ENCODE results near the gene TNIK.
A peak's percentile ranks its signal among the peaks of the same experiment; 100 is the strongest.
"Not testable (repeated sequence)": the region's sequence is repeated elsewhere in the genome, so short reads cannot be mapped to it uniquely, and the experiment has no call there.

Gene TNIK

DNA sequence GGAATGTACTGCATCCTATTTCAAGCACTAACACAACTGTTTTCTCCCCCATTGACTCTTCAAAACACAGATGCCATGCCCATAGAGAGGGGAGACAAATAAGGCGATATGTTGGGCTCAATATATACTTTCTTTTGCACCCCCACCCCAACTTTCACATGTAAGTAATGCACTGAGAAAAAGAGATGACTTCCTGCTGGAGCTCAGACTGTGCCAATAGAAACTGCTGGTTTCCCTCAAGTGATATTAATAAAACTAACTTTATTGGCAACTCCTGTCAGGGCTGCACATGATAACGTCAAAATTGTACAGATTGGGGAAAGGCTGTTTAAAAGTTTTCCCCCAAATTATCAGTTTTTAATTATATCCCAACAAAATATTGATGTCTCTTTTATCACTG is 163.0 kb downstream of the TNIK start:
- Mint-ChIP-seq H3K9me3 (no peaks in the 10 kb centered on the region), H3K4me1 (ENCODE audit: low read depth in 2 of 2) (peaks cover 33 to 46% of the 10 kb centered on the region in 2 donors), H3K4me3 (no peak overlapping the region), H3K27me3 (no peaks in the 10 kb centered on the region), H3K27ac (no peak overlapping the region), H3K36me3 (ENCODE audit: insufficient read depth) (peaks cover 3% of the 10 kb centered on the region)
- DNase-seq (no peak), ATAC-seq (replicated peaks) (no peak)

DNA sequence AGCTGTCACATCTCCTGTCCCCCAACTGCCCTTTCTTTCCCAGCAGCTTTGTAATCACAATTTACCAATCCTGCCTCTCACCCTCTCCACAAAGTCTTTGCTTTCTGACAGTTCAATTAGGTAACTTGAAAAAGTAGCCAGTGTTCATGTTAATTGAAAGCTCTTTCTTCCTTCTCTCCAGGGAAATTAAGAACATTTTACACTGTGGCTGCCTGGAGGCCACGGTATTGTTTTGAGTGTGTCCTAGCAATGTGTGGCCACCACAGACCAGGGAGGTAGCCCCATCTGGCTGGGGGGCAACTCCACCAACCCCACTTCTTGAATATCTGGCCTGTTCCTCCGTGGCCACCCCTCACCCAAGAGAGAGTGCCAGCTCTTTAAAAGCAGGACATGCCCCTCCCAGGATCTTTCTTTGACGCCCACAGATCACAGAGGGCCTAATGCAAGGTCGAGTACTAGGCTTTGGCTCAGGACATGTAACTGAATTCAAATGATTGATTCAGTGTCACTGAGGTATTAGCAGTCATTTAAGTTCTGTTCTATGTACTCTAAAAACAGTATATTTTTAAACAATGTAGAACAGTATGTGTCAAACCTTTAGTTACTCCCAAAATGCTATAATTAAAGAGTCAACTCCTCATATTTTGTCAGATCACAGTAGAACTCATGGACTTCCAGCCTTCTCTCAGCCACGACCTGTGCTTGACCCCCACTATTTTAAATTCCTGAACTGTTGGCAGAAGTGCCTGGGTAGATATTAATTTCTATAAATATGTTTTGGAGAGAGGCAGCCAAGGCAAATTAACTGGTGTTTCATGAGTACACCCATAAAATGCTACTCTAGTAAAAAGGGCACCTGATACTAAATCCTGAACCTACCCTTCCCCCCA is 164.5 kb downstream of the TNIK start:
- no peak overlapping the region for H3K4me3 Mint-ChIP-seq
- DNase-seq (no peak), ATAC-seq (replicated peaks) (no peak)
- peaks cover 26 to 41% of the 10 kb centered on the region in 2 donors for H3K4me1 Mint-ChIP-seq (ENCODE audit: low read depth in 2 of 2)
- peak overlapping the region; percentile 12 to 19 for H3K27ac Mint-ChIP-seq
- no peaks in the 10 kb centered on the region for H3K27me3 Mint-ChIP-seq
- no peaks in the 10 kb centered on the region for H3K9me3 Mint-ChIP-seq
- peaks cover 3% of the 10 kb centered on the region for H3K36me3 Mint-ChIP-seq (ENCODE audit: insufficient read depth)

DNA sequence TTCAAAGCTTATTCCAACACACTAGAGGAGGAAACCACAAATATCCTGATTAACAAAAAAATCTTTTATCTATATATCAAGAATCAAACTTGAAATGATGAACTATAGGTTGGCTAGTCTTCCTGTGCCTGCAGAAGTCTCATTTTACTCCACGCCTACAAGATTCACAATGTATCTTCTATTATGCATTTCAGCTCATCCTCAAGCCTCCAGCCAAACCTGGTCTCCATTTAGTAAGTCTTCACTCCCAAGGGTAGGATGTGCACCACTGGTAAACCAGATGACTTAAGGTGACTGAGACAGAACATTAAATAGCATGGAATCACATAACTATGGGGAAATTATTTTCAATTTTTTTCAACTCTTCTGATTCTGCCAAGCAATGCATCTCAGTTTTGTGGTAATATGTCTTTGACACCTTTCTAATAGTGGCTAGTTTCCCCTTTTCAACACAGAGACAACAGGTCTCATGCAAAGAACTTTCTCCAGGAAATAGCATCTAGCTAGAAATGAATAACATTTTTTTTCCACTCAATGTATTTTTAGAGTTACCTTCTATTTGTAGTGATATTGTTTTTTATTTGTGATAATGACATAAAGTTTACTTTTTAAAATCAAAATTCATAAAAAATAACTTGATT is 166.9 kb downstream of the TNIK start:
- peak; percentile 76 for ATAC-seq (replicated peaks)
- Mint-ChIP-seq H3K4me3 (peak overlapping the region in 1 of 2 donors; percentile 37), H3K9me3 (no peaks in the 10 kb centered on the region), H3K27me3 (no peaks in the 10 kb centered on the region), H3K36me3 (ENCODE audit: insufficient read depth) (peaks cover 3% of the 10 kb centered on the region), H3K4me1 (ENCODE audit: low read depth in 2 of 2) (peaks cover 17 to 38% of the 10 kb centered on the region in 2 donors), H3K27ac (no peak overlapping the region)
- no peak for DNase-seq

DNA sequence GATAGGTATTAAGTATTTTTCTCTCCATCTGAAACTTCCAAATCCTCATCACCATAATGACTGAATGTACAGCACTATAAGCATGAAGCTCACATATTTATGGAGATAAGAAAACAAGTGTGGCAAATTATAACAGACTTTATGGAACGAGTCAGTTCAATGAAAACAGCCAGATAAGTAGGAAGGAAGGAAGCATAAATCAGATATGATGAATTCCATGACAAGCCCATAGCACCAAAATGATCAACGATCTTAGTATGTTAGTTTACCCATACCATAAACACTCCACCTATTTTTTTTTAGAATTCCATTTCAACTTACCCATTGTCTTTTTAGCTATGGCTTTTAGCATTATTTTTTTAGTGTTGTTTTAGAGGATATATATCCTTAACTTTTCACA is 169.5 kb downstream of the TNIK start:
- no peak for ATAC-seq (replicated peaks)
- Mint-ChIP-seq H3K27me3 (no peaks in the 10 kb centered on the region), H3K27ac (peak overlapping the region in 1 of 2 donors; percentile 23), H3K4me1 (ENCODE audit: low read depth in 2 of 2) (peaks cover 21 to 40% of the 10 kb centered on the region in 2 donors), H3K36me3 (ENCODE audit: insufficient read depth) (no peaks in the 10 kb centered on the region), H3K4me3 (no peak overlapping the region), H3K9me3 (no peaks in the 10 kb centered on the region)
- no peak for DNase-seq

DNA sequence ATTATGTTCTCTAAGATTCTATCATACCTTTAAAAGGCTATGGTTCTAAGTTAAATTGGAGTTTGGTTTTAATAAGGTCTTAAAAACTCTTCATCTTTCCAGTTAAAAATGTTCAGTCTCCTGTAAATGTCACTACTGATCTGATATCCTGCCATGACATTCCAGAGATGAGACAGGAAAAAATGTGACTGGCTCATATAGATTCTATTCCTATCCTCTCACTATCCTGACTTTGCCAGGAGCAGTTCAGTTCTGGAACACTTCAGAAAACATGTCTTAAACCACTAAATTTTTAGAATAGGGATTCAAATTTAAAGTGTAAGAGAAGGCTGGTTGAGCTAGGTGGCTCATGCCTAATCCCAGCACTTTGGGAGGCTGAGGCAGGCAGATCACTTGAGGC is 170.9 kb downstream of the TNIK start:
- DNase-seq (no peak), ATAC-seq (replicated peaks) (no peak)
- H3K27me3 Mint-ChIP-seq: no peaks in the 10 kb centered on the region
- no peaks in the 10 kb centered on the region for H3K36me3 Mint-ChIP-seq (ENCODE audit: insufficient read depth)
- H3K27ac Mint-ChIP-seq: no peak overlapping the region
- peaks cover 17 to 45% of the 10 kb centered on the region in 2 donors for H3K4me1 Mint-ChIP-seq (ENCODE audit: low read depth in 2 of 2)
- no peak overlapping the region for H3K4me3 Mint-ChIP-seq
- H3K9me3 Mint-ChIP-seq: no peaks in the 10 kb centered on the region

DNA sequence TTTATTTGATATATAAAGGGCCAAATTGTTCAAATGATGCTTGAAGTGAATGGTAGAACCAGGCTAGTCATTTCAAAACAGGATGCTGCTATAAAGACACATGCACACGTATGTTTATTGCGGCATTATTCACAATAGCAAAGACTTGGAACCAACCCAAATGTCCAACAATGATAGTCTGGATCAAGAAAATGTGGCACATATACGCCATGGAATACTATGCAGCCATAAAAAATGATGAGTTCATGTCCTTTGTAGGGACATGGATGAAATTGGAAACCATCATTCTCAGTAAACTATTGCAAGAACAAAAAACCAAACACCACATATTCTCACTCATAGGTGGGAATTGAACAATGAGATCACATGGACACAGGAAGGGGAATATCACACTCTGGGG is 172.4 kb downstream of the TNIK start:
- peaks cover 19 to 46% of the 10 kb centered on the region in 2 donors for H3K4me1 Mint-ChIP-seq (ENCODE audit: low read depth in 2 of 2)
- DNase-seq; H3K27ac Mint-ChIP-seq; H3K36me3 Mint-ChIP-seq (ENCODE audit: insufficient read depth); H3K27me3 Mint-ChIP-seq; ATAC-seq (replicated peaks); H3K9me3 Mint-ChIP-seq; H3K4me3 Mint-ChIP-seq: not testable (repeated sequence)

DNA sequence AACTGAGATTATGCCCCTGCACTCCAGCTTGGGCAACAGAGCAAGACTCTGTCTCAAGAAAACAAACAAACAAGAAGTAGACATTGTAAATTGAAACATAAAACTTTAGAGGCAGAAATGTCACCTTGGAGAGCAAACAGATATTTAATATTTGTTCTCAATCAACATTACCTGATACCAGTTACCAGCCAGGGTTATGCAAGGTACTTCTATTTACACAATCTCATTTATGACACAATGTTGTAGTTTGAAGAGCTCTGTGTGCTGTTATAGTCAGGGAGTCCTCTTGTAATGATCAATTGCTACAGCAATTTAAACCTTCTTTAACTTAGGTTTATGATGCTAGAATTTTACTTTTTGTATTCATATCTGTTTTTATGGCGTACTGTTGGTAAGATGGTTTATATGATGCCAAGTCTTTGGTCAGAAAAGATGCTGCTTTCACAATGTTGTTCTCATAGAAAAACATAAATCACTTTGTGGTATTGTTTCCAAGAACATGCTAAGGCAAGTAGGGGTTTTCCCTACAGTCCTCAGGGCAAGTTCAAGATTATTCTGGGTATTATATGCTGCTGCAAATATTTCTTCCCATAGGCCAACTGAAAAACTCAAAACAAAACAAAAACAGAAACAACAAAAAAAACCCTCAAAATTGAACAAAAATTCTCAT is 173.5 kb downstream of the TNIK start:
- Mint-ChIP-seq H3K36me3 (ENCODE audit: insufficient read depth) (no peaks in the 10 kb centered on the region), H3K27me3 (no peaks in the 10 kb centered on the region), H3K27ac (no peak overlapping the region), H3K9me3 (no peaks in the 10 kb centered on the region), H3K4me1 (ENCODE audit: low read depth in 2 of 2) (peaks cover 19 to 44% of the 10 kb centered on the region in 2 donors), H3K4me3 (no peak overlapping the region)
- DNase-seq: no peak
- peak; percentile 54 for ATAC-seq (replicated peaks)

DNA sequence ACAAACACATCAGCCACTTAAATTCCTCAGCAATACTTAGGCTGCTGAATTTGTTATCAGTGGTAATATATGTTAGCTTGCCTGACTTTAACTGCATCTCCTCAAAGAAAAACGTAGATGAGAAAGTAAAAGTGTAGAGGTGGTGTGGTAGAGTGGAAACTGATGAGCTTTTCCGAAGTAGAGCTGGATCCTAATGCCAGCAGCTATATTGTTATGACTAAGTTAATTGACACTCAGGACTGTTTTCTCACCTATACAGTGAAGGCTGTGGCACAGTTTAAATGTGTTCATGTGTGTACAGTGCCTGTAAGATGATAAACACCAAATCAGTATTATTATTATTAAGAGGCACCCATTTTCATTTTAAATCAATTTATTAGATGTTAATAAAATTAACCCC is 174.9 kb downstream of the TNIK start:
- peak overlapping the region in 1 of 2 donors; percentile 34 for H3K4me3 Mint-ChIP-seq
- ATAC-seq (replicated peaks) (peak; percentile 67), DNase-seq (no peak)
- peaks cover 20 to 44% of the 10 kb centered on the region in 2 donors for H3K4me1 Mint-ChIP-seq (ENCODE audit: low read depth in 2 of 2)
- no peaks in the 10 kb centered on the region for H3K27me3 Mint-ChIP-seq
- H3K36me3 Mint-ChIP-seq (ENCODE audit: insufficient read depth): no peaks in the 10 kb centered on the region
- H3K9me3 Mint-ChIP-seq: no peaks in the 10 kb centered on the region
- H3K27ac Mint-ChIP-seq: peak overlapping the region in 1 of 2 donors; percentile 59

DNA sequence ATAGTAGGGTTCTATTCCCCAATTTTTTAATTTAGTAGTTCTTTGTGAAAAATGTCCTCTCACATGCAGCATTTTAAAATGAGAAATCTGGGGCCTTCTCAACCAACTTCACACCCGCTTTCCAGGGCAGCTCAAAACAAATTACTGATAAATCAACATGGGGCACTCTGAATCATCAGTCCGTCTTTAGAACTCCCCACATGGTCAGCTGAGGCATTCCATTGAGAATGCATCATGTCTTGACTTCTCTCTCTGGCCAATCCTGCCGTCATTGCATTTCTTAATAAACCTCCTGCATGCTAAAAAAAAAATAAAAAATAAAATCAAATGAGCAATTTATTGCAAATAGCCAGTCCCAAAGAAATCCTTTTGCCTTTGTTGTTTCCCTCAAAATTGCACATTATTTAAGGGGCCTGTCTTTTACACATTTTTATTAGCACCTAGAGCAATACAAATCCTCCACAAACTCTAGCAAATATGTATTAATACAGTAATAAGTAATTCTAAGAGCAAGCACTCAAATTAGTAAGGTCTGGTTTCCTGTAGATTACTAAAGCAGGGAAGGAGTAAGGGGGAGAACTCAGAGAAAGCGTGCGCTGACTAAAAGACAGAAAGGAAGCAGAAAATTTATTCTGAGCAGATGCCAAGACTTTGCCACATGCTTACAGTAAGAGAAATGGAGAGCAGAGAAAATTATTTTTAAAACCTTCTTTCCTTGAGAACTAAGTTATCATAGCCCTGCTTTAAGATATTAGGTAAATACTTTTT is 175.7 kb downstream of the TNIK start:
- no peak for ATAC-seq (replicated peaks)
- Mint-ChIP-seq H3K27ac (peak overlapping the region; percentile 26 to 59), H3K9me3 (no peaks in the 10 kb centered on the region), H3K4me1 (ENCODE audit: low read depth in 2 of 2) (peaks cover 25 to 50% of the 10 kb centered on the region in 2 donors), H3K36me3 (ENCODE audit: insufficient read depth) (no peaks in the 10 kb centered on the region), H3K27me3 (no peaks in the 10 kb centered on the region), H3K4me3 (peak overlapping the region in 1 of 2 donors; percentile 34)
- no peak for DNase-seq

DNA sequence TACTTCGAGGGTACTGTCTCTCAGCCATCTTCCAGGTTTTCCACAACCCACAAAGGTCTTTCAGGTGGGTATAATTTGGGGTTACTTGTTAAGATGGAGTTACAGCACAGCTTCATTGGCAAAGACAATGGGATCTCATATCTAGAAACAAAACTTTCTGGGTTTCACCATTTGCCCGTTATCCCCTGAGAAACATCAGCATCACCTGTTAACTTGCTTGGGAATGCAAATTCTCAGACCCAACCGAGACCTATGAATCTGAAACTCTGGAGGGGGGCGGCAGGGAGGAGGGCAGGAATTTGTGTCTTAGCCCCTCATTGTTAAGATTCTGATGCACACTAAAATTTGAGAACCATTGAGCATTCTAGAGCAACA is 176.4 kb downstream of the TNIK start:
- no peak for ATAC-seq (replicated peaks)
- Mint-ChIP-seq H3K27me3 (no peaks in the 10 kb centered on the region), H3K27ac (peak overlapping the region in 1 of 2 donors; percentile 26), H3K9me3 (no peaks in the 10 kb centered on the region), H3K36me3 (ENCODE audit: insufficient read depth) (no peaks in the 10 kb centered on the region), H3K4me3 (no peak overlapping the region), H3K4me1 (ENCODE audit: low read depth in 2 of 2) (peaks cover 25 to 55% of the 10 kb centered on the region in 2 donors)
- DNase-seq: no peak

DNA sequence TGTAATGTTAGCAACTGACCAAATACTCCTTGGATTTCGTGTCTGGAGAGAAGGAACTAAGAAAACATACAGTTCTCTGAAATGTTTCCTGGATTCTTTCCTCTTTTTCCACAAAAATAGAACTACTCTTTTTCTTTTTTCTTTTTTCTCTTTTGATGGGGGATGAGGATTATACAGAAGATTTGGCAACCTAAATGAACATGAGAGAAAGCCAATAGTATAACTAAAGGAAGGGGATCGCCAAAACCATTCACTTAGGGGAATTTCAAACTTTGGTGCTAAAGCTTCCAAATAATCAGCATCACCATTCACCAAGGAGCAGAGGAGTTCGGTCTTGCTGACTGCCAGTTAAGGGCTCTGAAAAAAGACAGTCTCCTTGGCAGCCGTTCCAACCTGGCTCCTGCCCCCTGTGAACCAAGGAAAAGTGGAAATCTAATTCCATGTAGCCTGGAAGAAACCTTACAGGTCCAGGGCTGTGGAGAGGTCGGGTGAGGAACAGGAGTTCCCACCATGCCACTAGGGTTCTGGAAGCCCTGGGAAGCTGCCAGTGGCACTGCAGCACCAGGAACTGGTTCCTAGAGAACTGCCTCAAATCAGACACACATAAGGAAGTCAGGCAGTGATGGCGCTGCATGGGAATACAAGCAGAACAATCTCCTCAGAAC is 176.9 kb downstream of the TNIK start:
- peaks cover 25 to 59% of the 10 kb centered on the region in 2 donors for H3K4me1 Mint-ChIP-seq (ENCODE audit: low read depth in 2 of 2)
- no peaks in the 10 kb centered on the region for H3K9me3 Mint-ChIP-seq
- ATAC-seq (replicated peaks) (no peak), DNase-seq (no peak)
- H3K27me3 Mint-ChIP-seq: no peaks in the 10 kb centered on the region
- H3K27ac Mint-ChIP-seq: no peak overlapping the region
- no peaks in the 10 kb centered on the region for H3K36me3 Mint-ChIP-seq (ENCODE audit: insufficient read depth)
- no peak overlapping the region for H3K4me3 Mint-ChIP-seq

DNA sequence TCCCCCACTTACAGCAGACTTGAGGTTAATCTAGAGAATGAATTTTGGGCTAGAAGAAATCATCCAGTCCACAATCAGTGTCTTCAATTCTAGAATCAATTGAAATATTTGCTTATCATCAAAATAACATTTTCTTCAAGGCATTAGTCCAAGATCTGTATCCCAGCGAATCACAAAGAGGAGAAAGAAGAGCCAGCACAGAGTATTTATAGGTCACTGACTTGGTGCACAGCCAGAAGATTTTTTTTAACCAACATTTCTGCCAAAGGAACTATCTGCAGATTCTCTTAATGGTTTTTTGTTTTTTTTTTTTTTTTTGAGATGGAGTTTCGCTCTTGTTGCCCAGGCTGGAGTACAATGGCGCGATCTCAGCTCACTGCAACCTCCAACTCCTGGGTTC is 178.2 kb downstream of the TNIK start:
- H3K9me3 Mint-ChIP-seq: no peaks in the 10 kb centered on the region
- H3K4me1 Mint-ChIP-seq (ENCODE audit: low read depth in 2 of 2): peaks cover 24 to 65% of the 10 kb centered on the region in 2 donors
- no peak overlapping the region for H3K27ac Mint-ChIP-seq
- no peak overlapping the region for H3K4me3 Mint-ChIP-seq
- no peaks in the 10 kb centered on the region for H3K36me3 Mint-ChIP-seq (ENCODE audit: insufficient read depth)
- no peaks in the 10 kb centered on the region for H3K27me3 Mint-ChIP-seq
- ATAC-seq (replicated peaks) (no peak), DNase-seq (no peak)

Measured in effector memory CD8-positive, alpha-beta T cell (primary cell).